Neural progenitor cell (in vitro differentiated cells): ENCODE results near the gene SPINT3. TPM values are rescaled to one million over a fixed set of nuclear protein-coding genes. Genes with fewer than 3 reads are reported as not detected.

Experiments used
- DNase-seq: peaks from one replicate; pipeline ENCODE4 v3.0.0-alpha.2; 2016; ENCODE audit warnings: low spot score
- H2AFZ ChIP-seq: fragments of 200-600 bp; sonication (generic); replicated peaks from 2 replicates; pipeline ENCODE4 v1.6.1; 2016; ENCODE audit warnings: antibody characterized with exemption
- H3F3A ChIP-seq: fragments of 200-600 bp; sonication (generic); 2 replicates; pipeline ENCODE4 v1.6.1; 2016; ENCODE audit warnings: antibody characterized with exemption, low read depth
- H3K27ac ChIP-seq: fragments of 200-600 bp; sonication (generic); 2 replicates; pipeline ENCODE4 v1.5.1; 2016; ENCODE audit warnings: mild to moderate bottlenecking
- H3K27me3 ChIP-seq: fragments of 200-600 bp; sonication (generic); 2 replicates; pipeline ENCODE4 v1.6.1; 2016; ENCODE audit warnings: mild to moderate bottlenecking, moderate library complexity
- H3K36me3 ChIP-seq: fragments of 200-600 bp; sonication (generic); 2 replicates; pipeline ENCODE4 v1.5.1; 2016
- H3K4me1 ChIP-seq: fragments of 200-600 bp; sonication (generic); 2 replicates; pipeline ENCODE4 v1.6.1; 2016; ENCODE audit warnings: mixed run types
- H3K4me2 ChIP-seq: fragments of 200-600 bp; sonication (generic); 2 replicates; pipeline ENCODE4 v1.6.1; 2016
- H3K4me3 ChIP-seq: fragments of 200-600 bp; sonication (generic); 2 replicates; pipeline ENCODE4 v1.5.1; 2016
- H3K79me2 ChIP-seq: fragments of 200-600 bp; sonication (generic); 2 replicates; pipeline ENCODE4 v1.6.1; 2016; ENCODE audit warnings: low read depth
- H3K9ac ChIP-seq: fragments of 200-600 bp; sonication (generic); 2 replicates; pipeline ENCODE4 v1.6.1; 2016
- H3K9me3 ChIP-seq: fragments of 200-600 bp; sonication (generic); 2 replicates; pipeline ENCODE4 v1.5.1; 2016; ENCODE audit warnings: low read depth
- H4K20me1 ChIP-seq: fragments of 200-600 bp; sonication (generic); 2 replicates; pipeline ENCODE4 v1.6.1; 2016; ENCODE audit warnings: low read depth
- H3K27ac Mint-ChIP-seq: 3 replicates; pipeline ENCODE4 v1.8.0; 2021; ENCODE audit warnings: mixed read lengths
- H3K27me3 Mint-ChIP-seq: 2 replicates; pipeline ENCODE4 v1.8.0; 2022; ENCODE audit warnings: low read depth, mild to moderate bottlenecking, inconsistent platforms, moderate library complexity, mixed read lengths; ENCODE audit not compliant: insufficient read depth
- H3K36me3 Mint-ChIP-seq: 3 replicates; pipeline ENCODE4 v1.8.0; 2021; ENCODE audit warnings: mixed read lengths
- H3K4me1 Mint-ChIP-seq: 3 replicates; pipeline ENCODE4 v1.8.0; 2021; ENCODE audit warnings: mixed read lengths
- H3K4me3 Mint-ChIP-seq: 3 replicates; pipeline ENCODE4 v1.8.0; 2021; ENCODE audit warnings: mild to moderate bottlenecking, moderate library complexity, mixed read lengths
- H3K9me3 Mint-ChIP-seq: 3 replicates; pipeline ENCODE4 v1.8.0; 2020; ENCODE audit warnings: mixed read lengths
- EZH2 ChIP-seq: fragments of 200-600 bp; sonication (generic); IDR thresholded peaks from 2 replicates; pipeline ENCODE4 v1.6.1; 2017; ENCODE audit warnings: antibody characterized with exemption, mild to moderate bottlenecking, moderate library complexity
- EZH2phosphoT487 ChIP-seq: fragments of 200-600 bp; sonication (generic); IDR thresholded peaks from 2 replicates; pipeline ENCODE4 v1.6.1; 2017; ENCODE audit warnings: antibody characterized with exemption
- total RNA-seq: library from RNA; depleted of rRNA; stranded (reverse); fragments of >200 nt; gene quantifications from 2 replicates; pipeline ENCODE4 v1.2.3, GENCODE V29; 2015; ENCODE audit warnings: low replicate concordance
- TF ChIP-seq, protein P1 (sequence below): fragments of 200-600 bp; sonication (generic); IDR thresholded peaks from 2 replicates; pipeline ENCODE4 v1.5.1; 2017; ENCODE audit warnings: antibody characterized with exemption, mild to moderate bottlenecking

The SPINT3 gene, protein sequence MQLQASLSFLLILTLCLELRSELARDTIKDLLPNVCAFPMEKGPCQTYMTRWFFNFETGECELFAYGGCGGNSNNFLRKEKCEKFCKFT
- total RNA-seq, result not detected in 2 replicates

DNA sequence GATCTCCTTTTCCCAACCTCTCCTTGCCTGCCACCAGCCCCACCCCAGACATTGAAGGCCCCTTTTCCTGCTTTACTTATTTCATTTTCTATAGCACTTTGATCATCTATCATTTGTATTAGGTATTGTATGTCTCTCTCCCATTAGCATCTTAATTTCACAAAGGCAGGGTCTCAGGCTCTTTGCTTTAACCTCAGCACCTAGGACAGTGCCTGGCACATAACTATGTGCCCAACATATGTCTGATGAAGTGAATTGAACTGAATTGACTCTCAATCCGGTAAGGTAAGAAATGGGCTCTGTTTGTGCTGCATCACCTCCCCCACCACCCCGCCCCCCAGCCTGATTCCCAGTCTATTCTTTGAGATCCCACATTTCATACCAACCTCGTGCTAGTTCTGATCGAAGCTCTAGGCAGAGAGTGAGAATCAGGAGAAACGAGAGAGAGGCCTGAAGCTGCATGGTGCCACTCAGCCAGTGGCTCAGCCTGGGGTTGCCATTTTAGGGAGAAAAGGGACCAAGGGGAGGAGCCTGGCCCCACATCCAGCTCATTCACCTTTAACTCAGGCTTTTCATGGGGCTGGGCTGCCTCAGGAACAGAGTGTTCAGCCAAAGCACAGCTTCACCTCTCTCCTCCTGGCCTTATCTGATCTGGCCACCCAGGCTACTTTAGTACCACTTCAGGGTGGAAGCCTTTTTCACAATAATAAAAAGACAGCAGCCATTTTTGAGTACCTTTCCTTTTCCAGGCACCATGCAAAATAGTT, at the start of gene SPINT3:
TSS of gene SPINT3 (minus strand) at position 476 of the 767 bp plus-strand sequence. CDS start at position 462, 14 bp downstream.
- Histone ChIP-seq H3K27ac (no peak within 1 kb of the TSS), H4K20me1 (no peaks in the 10 kb centered on the region), H3K4me2 (no peak within 1 kb of the TSS), H2AFZ (no peak within 1 kb of the TSS), H3K79me2 (no peaks in the 10 kb centered on the region), H3K9me3 (no peaks in the 10 kb centered on the region), H3K4me1 (no peaks in the 10 kb centered on the region), H3K4me3 (no peak within 1 kb of the TSS), H3K36me3 (no peaks in the 10 kb centered on the region), H3F3A (no peaks in the 10 kb centered on the region), H3K27me3 (no peaks in the 10 kb centered on the region), H3K9ac (no peak within 1 kb of the TSS)
- Mint-ChIP-seq H3K36me3 (no peaks in the 10 kb centered on the region), H3K4me3 (no peak within 1 kb of the TSS), H3K27me3 (peaks cover 7% of the 10 kb centered on the region), H3K9me3 (no peaks in the 10 kb centered on the region), H3K27ac (no peak within 1 kb of the TSS), H3K4me1 (no peaks in the 10 kb centered on the region)
- TF ChIP-seq EZH2phosphoT487, result no peak
- TF ChIP-seq EZH2, result no peak
- TF ChIP-seq, protein P1, sequence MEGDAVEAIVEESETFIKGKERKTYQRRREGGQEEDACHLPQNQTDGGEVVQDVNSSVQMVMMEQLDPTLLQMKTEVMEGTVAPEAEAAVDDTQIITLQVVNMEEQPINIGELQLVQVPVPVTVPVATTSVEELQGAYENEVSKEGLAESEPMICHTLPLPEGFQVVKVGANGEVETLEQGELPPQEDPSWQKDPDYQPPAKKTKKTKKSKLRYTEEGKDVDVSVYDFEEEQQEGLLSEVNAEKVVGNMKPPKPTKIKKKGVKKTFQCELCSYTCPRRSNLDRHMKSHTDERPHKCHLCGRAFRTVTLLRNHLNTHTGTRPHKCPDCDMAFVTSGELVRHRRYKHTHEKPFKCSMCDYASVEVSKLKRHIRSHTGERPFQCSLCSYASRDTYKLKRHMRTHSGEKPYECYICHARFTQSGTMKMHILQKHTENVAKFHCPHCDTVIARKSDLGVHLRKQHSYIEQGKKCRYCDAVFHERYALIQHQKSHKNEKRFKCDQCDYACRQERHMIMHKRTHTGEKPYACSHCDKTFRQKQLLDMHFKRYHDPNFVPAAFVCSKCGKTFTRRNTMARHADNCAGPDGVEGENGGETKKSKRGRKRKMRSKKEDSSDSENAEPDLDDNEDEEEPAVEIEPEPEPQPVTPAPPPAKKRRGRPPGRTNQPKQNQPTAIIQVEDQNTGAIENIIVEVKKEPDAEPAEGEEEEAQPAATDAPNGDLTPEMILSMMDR, result no peak
- no peak for DNase-seq

DNA sequence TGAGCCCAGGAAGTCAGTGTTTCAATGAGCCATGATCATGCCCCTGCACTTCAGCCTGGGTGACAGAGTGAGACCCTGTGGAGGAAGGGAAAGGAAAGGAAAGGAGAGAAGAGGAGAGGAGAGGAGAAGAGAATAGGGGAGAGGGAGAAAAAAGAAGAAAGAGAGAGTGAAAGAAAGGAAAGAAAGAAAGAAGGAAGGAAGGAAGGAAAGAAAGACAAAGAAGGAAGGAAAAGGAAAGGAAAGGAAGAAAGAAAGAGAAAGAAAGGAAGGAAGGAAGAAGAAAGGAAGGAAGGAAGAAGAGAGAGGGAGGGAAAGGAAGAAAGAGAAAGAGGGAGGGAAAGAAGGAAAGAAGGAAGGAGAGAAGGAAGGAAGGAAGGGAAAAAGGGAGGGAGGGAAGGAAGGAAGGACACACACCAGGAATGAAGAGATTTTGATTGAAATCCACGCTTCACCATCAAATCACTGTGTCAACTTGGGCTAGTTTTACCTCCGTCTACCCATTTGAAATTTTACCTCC, 49.4 kb upstream of the SPINT3 start:
- H3K79me2 ChIP-seq, result no peaks in the 10 kb centered on the region
- H3K27ac ChIP-seq, result no peak overlapping the region
- no peaks in the 10 kb centered on the region for H3K27me3 ChIP-seq
- H3K4me1 ChIP-seq, result no peaks in the 10 kb centered on the region
- H3K36me3 ChIP-seq, result no peaks in the 10 kb centered on the region
- H3K4me1 Mint-ChIP-seq, result peaks cover 7% of the 10 kb centered on the region
- H4K20me1 ChIP-seq, result no peaks in the 10 kb centered on the region
- no peak for TF ChIP-seq EZH2
- no peak for TF ChIP-seq EZH2phosphoT487
- TF ChIP-seq, protein P1, result no peak
- H3K36me3 Mint-ChIP-seq, result no peaks in the 10 kb centered on the region
- H3K4me2 ChIP-seq, result no peak overlapping the region
- no peak overlapping the region for H3K27ac Mint-ChIP-seq
- H3K4me3 ChIP-seq, result no peak overlapping the region
- no peak for DNase-seq
- H3K27me3 Mint-ChIP-seq, result no peaks in the 10 kb centered on the region
- H3K4me3 Mint-ChIP-seq, result no peak overlapping the region
- H3K9me3 ChIP-seq, result no peaks in the 10 kb centered on the region
- H2AFZ ChIP-seq, result no peak overlapping the region
- H3F3A ChIP-seq, result no peaks in the 10 kb centered on the region
- H3K9me3 Mint-ChIP-seq, result no peaks in the 10 kb centered on the region
- no peak overlapping the region for H3K9ac ChIP-seq

DNA sequence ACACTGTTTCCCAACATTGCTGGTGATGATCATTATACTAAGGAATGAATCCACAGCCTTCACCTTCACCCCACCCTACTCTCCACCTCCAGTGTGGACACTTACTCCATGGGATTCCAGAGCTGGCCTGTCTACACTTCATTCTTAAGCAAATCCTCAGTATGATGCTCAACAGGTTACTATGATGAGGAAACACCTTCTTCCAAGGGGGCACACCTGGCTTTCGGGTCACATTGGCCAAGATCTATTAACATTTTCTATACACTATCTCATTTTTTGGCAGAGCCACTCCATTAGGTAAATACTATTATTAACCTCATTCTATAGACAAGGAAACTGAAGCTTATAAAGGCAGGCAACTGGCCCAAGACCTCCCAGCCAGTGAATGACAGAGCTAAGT, 39.8 kb upstream of the SPINT3 start:
- H3K9ac ChIP-seq, result no peak overlapping the region
- no peaks in the 10 kb centered on the region for H3K9me3 ChIP-seq
- H3K27ac Mint-ChIP-seq, result no peak overlapping the region
- no peak overlapping the region for H2AFZ ChIP-seq
- H3K9me3 Mint-ChIP-seq, result no peaks in the 10 kb centered on the region
- TF ChIP-seq, protein P1, result no peak
- TF ChIP-seq EZH2 (no peak), EZH2phosphoT487 (no peak)
- no peaks in the 10 kb centered on the region for H3K4me1 Mint-ChIP-seq
- no peaks in the 10 kb centered on the region for H4K20me1 ChIP-seq
- no peaks in the 10 kb centered on the region for H3K36me3 ChIP-seq
- H3K4me3 ChIP-seq, result no peak overlapping the region
- no peak overlapping the region for H3K4me3 Mint-ChIP-seq
- H3K4me2 ChIP-seq, result no peak overlapping the region
- no peaks in the 10 kb centered on the region for H3K36me3 Mint-ChIP-seq
- H3K79me2 ChIP-seq, result no peaks in the 10 kb centered on the region
- no peaks in the 10 kb centered on the region for H3K27me3 ChIP-seq
- H3F3A ChIP-seq, result no peaks in the 10 kb centered on the region
- no peak overlapping the region for H3K27ac ChIP-seq
- H3K4me1 ChIP-seq, result no peaks in the 10 kb centered on the region
- DNase-seq, result no peak
- H3K27me3 Mint-ChIP-seq, result no peaks in the 10 kb centered on the region
